HG02852 (cell line): Measurements from ENCODE around the gene CKMT1A.

Source experiments
- ATAC-seq: cut with Tn5 transposase; IDR thresholded peaks from one replicate; pipeline ENCODE4 v1.9.1; 2021; ENCODE audit warnings: mild to moderate bottlenecking, moderate library complexity; ENCODE audit not compliant: unreplicated experiment

Gene CKMT1A

GRCh38 chr15:43746903-43747309 is 53.2 kb downstream of the CKMT1A start:
- ATAC-seq, result peak; percentile 14

GRCh38 chr15:43748376-43748775 is 54.7 kb downstream of the CKMT1A start:
- ATAC-seq, result no peak
